H1 (cell line): Measurements from ENCODE around the gene PINLYP. TPM values are rescaled to one million over a fixed set of nuclear protein-coding genes. Genes with fewer than 3 reads are reported as not detected.

Experiments
- CBX5 ChIP-seq: fragments of 300-800, 300-1000 bp; sonication (generic); IDR thresholded peaks from 2 replicates; pipeline ENCODE4 v1.7.1; 2016; ENCODE audit warnings: antibody characterized with exemption, low read length, low read depth
- TEAD4 ChIP-seq: IDR thresholded peaks from 2 replicates; pipeline ENCODE4 v1.6.1; 2012; ENCODE audit warnings: low read depth, low read length, inconsistent platforms, mixed read lengths
- polyA plus RNA-seq, 7 experiments: library from polyadenylated mRNA; depleted of rRNA in 3 of 7; stranded (reverse) in 5 of 7; unstranded in 2 of 7; fragments of >200 nt in 5 of 7; fragments of 200-250 nt in 2 of 7; gene quantifications; 1 replicate in 5 of 7; 2 replicates in 1 of 7; 4 replicates in 1 of 7; pipeline versions ENCODE4 v1.2.1 to v1.2.3, GENCODE V29; 2011 to 2013; ENCODE audit warnings: missing spikeins in 2 of 7, mixed read lengths in 2 of 7
- total RNA-seq: library from RNA; stranded (reverse); fragmentation: NEBNext Ultra II Directional; extraction: Animal tissue kit (Norgen Biotek cat#: 25700); gene quantifications from 2 replicates; pipeline ENCODE4 v1.2.1, GENCODE V29; 2021

The PINLYP gene
- total and polyA plus RNA-seq, 2 of the 8 experiments (the other 6 are each of a cell fraction or from before 2014, with no cell fraction given), result 7.5 to 31.3 TPM

GRCh38 chr19:43591904-43592772, 16.5 kb downstream of the PINLYP start (continued):
- TF ChIP-seq TEAD4 (no peak), CBX5 (no peak)
